HUES6 (cell line): ENCODE measurements around the gene TTC13.
"Not testable (repeated sequence)": the region's sequence is repeated elsewhere in the genome, so short reads cannot be mapped to it uniquely, and the experiment has no call there.

ENCODE experiments used
- H3K27ac ChIP-seq: 2 replicates; pipeline ENCODE4 v1.7.0; 2013; ENCODE audit warnings: low read depth, mild to moderate bottlenecking, low read length, inconsistent platforms
- H3K27me3 ChIP-seq: 2 replicates; pipeline ENCODE4 v1.6.1; 2013; ENCODE audit warnings: low read length; ENCODE audit not compliant: control insufficient read depth, insufficient read depth
- H3K36me3 ChIP-seq: 2 replicates; pipeline ENCODE4 v1.6.1; 2013; ENCODE audit warnings: low read length; ENCODE audit not compliant: control insufficient read depth, insufficient read depth
- H3K4me1 ChIP-seq: 2 replicates; pipeline ENCODE4 v1.6.1; 2013; ENCODE audit warnings: low read length; ENCODE audit not compliant: control insufficient read depth, insufficient read depth
- H3K4me3 ChIP-seq: 2 replicates; pipeline ENCODE4 v1.5.1; 2013; ENCODE audit warnings: low read depth, low read length
- H3K9ac ChIP-seq: one replicate; pipeline ENCODE4 v1.6.1; 2013; ENCODE audit warnings: mild to moderate bottlenecking, low read length
- H3K9me3 ChIP-seq: 2 replicates; pipeline ENCODE4 v1.6.1; 2013; ENCODE audit warnings: low read depth, low read length; ENCODE audit not compliant: control insufficient read depth, insufficient read depth

Gene TTC13

DNA sequence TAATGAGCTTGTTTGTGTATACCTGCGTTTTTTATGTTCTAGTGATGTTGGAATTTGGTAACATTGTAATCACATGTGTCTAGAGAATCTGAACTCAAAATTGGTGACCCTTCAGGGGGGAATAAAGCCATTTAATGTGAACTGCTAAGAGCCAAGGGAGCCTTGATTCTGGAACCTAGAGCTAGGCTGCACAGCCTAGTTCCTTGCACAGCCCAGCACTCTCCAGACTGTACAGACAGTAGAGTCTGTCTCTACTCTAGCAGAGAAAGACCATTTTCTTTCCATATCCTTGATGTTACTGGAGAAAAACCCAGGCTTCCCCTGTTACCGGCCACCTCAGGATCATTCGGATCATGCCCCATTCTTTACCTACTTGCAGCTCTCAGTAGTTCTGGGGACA is 8.8 kb upstream of the TTC13 start:
- H3K27me3 ChIP-seq, result peaks cover 54% of the 10 kb centered on the region
- H3K36me3 ChIP-seq, result peaks cover 3% of the 10 kb centered on the region
- H3K9me3 ChIP-seq, result no peaks in the 10 kb centered on the region
- H3K4me3 ChIP-seq, result no peak overlapping the region
- peaks cover 16% of the 10 kb centered on the region for H3K4me1 ChIP-seq
- no peak overlapping the region for H3K9ac ChIP-seq
- no peak overlapping the region for H3K27ac ChIP-seq

DNA sequence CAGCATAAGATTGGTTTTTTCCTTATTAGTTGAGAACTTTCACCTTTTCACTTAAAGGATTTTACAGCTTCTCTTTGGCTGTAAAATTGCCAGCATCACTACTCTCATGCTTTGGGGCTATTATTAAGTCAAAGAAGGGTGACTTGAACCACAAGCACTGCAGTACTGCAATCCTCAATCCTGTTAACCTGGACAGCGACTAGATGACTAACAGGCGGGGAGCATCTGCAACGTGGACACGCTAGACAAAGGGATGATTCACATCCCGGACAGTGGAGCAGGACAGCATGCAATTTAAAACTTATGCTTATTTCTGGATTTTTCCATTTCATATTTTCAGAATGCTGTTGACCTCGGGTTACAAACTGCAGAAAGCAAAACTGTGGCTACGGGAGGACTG is 8.3 kb upstream of the TTC13 start:
- peaks cover 59% of the 10 kb centered on the region for H3K27me3 ChIP-seq
- peaks cover 16% of the 10 kb centered on the region for H3K4me1 ChIP-seq
- H3K27ac ChIP-seq, result no peak overlapping the region
- H3K9me3 ChIP-seq, result no peaks in the 10 kb centered on the region
- peaks cover 3% of the 10 kb centered on the region for H3K36me3 ChIP-seq
- H3K4me3 ChIP-seq, result no peak overlapping the region
- H3K9ac ChIP-seq, result no peak overlapping the region

DNA sequence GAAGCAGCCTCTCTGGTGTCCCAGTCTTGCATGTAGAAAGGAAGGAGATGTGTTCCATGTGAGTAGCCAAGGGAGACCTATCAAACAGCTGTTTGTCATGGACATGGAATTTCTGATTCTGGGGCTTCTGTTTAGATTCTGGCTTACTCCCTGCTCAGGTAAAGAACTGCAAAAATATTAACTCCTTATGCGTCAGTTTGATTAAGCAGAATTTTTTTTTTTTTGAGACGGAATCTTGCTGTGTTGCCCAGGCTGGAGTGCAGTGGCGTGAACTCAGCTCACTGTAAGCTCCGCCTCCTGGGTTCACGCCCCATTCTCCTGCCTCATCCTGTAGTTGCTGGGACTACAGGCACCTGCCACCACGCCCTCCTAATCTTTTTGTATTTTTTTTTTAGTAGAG is 7.0 kb upstream of the TTC13 start:
- no peaks in the 10 kb centered on the region for H3K9me3 ChIP-seq
- no peak overlapping the region for H3K27ac ChIP-seq
- H3K4me1 ChIP-seq, result peaks cover 16% of the 10 kb centered on the region
- no peaks in the 10 kb centered on the region; the same call in 1 of the 2 replicates for H3K36me3 ChIP-seq
- no peak overlapping the region for H3K9ac ChIP-seq
- H3K4me3 ChIP-seq, result no peak overlapping the region
- peaks cover 72% of the 10 kb centered on the region for H3K27me3 ChIP-seq

DNA sequence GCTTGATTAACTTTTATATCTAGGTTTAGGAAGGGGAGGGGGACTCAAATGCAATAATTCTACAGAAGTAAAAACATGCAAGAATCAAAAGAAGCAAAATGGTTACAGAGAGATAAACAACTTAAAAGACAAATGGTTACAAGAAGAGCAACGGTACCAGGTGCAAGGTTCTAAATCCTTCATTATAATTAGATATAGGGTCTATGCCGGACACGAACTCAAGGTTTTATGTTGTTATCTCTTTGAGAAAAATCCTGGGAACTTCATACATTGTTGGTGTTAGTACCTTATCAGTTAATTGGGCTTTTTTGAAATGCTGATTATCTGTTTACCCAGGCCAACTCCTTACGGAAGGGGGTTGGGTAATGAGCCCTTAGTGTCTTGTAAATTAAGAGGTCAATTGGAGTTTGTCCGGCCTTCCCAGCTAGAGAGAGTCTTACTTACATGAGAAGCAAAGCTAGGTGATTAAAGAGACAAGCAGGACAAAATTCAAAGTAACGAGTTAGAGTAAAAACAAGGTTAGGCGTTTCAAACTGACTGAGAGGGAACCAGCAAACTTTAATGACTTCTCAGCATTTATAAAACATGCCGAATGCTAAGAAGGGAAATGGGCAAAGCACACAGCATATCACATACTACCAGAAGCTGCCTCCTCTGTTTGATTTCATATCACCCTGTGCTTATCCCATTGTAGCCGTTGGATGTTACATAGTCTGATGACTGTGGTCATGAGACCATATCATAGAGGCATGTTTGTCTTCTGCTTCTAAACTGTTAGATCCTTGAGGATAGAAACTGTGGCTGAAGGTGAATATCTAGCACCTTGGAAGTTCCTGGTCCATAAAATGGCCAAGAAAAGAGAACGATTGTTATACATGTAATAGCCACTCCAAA is 6.2 kb upstream of the TTC13 start:
- peak overlapping the region; percentile 28; the same call in 1 of the 2 replicates for H3K4me3 ChIP-seq
- H3K4me1 ChIP-seq, result peaks cover 16% of the 10 kb centered on the region
- H3K27ac ChIP-seq, H3K36me3 ChIP-seq, H3K9me3 ChIP-seq, H3K9ac ChIP-seq: not testable (repeated sequence)
- peaks cover 77% of the 10 kb centered on the region for H3K27me3 ChIP-seq

DNA sequence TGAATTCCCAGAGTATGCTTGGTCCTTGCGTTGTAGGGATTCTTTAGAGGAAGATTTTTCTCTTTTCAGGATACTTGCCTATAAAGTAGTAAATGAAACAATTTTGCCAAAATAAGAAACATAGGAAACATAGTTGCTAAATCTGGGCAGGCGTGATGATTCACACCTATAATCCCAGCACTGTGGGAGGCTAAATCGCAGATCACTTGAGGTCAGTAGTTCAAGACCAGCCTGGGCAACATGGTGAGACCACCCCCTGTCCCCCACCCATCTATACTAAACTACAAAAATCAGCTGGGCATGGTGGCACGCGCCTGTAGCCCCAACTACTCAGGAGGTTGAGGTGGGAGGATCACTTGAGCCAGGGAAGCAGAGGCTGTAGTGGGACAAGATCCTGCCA is 5.2 kb upstream of the TTC13 start:
- Histone ChIP-seq H3K4me3 (no peak overlapping the region), H3K27me3 (peaks cover 78% of the 10 kb centered on the region), H3K36me3 (no peaks in the 10 kb centered on the region; the same call in 1 of the 2 replicates), H3K27ac (no peak overlapping the region), H3K4me1 (peaks cover 20% of the 10 kb centered on the region), H3K9me3 (no peaks in the 10 kb centered on the region), H3K9ac (no peak overlapping the region)

DNA sequence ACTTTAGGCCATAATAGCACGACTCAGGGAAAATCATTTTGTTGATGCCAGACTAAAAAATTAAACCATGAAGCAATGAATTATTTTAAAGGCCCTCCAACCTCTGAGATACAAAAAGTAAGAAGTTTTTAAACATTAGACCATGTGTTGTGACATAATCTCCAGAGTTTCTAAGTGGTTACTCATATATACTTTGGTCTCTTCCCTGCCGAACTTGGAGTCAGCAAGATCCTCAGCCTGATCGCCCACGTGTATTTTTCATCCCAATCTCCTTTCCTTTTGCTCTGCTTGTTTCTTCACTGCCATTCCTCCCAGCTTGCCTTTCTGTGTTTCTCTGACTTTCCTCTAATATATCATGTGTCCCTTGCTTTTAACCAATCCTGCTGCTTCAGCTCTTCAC is 4.0 kb upstream of the TTC13 start:
- no peak overlapping the region for H3K27ac ChIP-seq
- H3K9ac ChIP-seq, result no peak overlapping the region
- no peak overlapping the region for H3K4me3 ChIP-seq
- peaks cover 79% of the 10 kb centered on the region for H3K27me3 ChIP-seq
- peaks cover 20% of the 10 kb centered on the region for H3K4me1 ChIP-seq
- H3K36me3 ChIP-seq, result no peaks in the 10 kb centered on the region; the same call in 1 of the 2 replicates
- H3K9me3 ChIP-seq, result no peaks in the 10 kb centered on the region

DNA sequence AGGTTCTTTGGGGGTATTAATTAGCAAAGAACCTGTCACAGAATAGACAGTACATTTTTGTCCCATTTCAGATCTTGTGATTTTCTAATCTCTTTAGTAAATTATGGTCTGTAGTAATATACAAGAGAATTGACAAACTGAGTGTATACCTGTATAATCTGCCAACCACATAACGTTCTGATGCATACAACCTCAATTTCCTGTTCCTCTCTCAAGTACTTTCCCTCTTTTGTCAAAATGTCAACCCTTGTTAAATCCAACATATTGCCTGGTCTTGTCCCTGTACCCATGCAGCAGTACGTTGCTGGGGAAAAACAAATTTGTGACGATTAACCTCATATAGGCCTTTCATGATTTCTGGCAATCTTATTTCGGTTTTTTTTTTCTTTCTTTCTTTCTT is 1.3 kb upstream of the TTC13 start:
- H3K9ac ChIP-seq, result no peak overlapping the region
- H3K4me1 ChIP-seq, result peaks cover 13% of the 10 kb centered on the region
- H3K4me3 ChIP-seq, result peak overlapping the region; percentile 72
- peaks cover 3% of the 10 kb centered on the region; the same call in 1 of the 2 replicates for H3K36me3 ChIP-seq
- H3K27ac ChIP-seq, result no peak overlapping the region
- H3K9me3 ChIP-seq, result no peaks in the 10 kb centered on the region
- peaks cover 61% of the 10 kb centered on the region for H3K27me3 ChIP-seq

DNA sequence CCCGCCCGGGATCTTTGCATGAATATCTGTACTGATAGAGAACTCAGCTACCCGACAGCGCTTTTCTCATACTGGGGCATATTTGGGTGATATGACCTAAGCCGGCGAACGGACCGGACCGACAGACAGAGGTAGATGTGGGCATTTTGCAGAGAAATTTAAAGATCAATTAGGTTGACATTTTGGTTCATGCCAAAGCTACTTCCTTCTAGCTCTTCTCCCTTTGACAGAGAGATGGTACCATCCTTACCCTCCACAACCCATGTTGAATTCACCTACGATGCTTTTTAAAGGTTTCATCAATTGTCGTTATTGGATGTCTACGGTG is 692 bp upstream of the TTC13 start:
- Histone ChIP-seq H3K36me3 (peaks cover 3% of the 10 kb centered on the region; the same call in 1 of the 2 replicates), H3K9ac (peak overlapping the region; percentile 18), H3K27me3 (peaks cover 55% of the 10 kb centered on the region), H3K9me3 (no peaks in the 10 kb centered on the region), H3K4me1 (peaks cover 9% of the 10 kb centered on the region; the same call in 1 of the 2 replicates), H3K4me3 (peak overlapping the region; percentile 72), H3K27ac (no peak overlapping the region)

DNA sequence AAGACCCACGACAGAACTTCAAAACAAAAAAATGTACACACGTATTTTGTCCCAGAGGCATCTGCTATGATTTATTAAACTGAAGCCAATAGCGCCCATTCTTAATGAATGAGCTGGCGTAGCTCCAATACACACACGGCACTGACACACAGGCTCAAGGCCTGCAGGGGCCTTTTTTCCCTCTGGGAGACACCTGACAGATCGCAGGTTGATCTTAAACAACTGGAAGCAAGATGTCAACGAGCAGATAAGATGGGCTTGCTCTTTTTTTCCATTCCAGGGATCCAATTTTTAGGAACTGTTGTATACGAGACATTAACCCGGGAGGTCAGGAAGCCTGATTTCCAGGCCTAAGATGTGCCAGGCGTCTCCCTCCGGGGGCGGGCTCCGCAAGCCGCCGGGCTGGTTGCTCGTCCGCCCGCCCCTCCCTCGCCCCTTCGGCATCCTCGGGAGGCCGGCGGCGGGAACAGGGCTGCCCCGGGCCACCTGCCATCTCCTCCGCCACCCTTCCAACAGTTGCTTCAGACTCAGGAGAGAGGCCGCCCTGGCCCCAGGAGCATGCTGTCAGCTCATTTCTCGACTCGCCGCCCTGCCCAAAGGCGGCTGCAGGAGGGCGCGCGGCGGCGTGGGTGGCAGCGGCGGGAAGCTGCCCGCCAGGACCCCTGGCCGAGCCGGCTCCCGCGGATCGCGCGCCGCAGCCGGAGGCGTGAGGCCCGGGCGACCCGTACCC is 735 bp downstream of the TTC13 start:
- H3K9me3 ChIP-seq, result no peaks in the 10 kb centered on the region
- H3K4me3 ChIP-seq, result peak overlapping the region; percentile 72
- H3K9ac ChIP-seq, result no peak overlapping the region
- H3K36me3 ChIP-seq, result peaks cover 3% of the 10 kb centered on the region; the same call in 1 of the 2 replicates
- H3K27ac ChIP-seq, result no peak overlapping the region
- peaks cover 40% of the 10 kb centered on the region for H3K27me3 ChIP-seq
- H3K4me1 ChIP-seq, result peaks cover 3% of the 10 kb centered on the region; the same call in 1 of the 2 replicates

DNA sequence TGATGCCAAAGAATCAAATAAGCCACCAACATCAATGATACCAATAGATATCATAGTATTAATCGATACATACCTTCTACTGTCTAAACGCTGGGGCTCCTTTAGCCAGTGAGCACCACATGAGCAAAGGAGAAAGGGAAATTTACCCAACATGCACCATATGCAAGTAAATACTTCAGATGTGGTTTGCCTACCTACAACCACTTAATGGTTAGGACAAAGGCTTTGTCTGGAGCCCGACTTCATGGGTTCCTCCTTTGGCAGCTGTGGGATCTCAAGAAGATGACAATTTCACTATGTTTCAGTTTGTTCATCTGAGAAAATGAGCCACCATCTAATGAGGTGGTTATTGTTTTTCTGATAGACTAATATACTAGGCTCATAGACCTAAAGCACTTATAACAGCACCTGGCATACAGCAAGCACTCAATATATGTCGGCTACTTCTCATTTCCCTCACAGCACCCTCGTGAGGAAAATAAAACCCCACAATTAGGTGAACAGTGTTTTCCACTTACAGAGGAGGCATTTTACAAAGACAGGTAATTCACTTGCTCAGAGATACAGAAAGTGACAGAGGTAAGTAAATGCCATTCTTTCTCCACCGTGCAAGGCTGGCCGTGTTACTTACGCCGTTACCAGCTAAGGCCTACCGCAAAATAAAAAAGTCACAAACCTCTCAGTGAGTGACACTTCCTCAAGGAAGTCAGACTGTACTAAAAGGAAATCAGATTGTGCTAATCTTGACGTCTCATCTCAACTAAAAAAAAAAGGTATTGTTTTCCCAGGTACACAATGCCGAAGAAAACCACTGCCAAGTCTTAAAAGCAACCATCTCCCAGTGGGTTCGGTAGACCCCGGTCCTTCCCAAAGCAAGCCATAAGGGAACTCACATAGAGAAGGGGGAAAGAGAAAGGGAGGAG is 1.6 kb downstream of the TTC13 start:
- peaks cover 3% of the 10 kb centered on the region; the same call in 1 of the 2 replicates for H3K4me1 ChIP-seq
- no peak overlapping the region for H3K27ac ChIP-seq
- H3K36me3 ChIP-seq, result peaks cover 3% of the 10 kb centered on the region; the same call in 1 of the 2 replicates
- H3K9ac ChIP-seq, result no peak overlapping the region
- H3K27me3 ChIP-seq, result peaks cover 32% of the 10 kb centered on the region
- no peaks in the 10 kb centered on the region for H3K9me3 ChIP-seq
- peak overlapping the region; percentile 72 for H3K4me3 ChIP-seq
